ENCODE results near the gene ARID3A. TPM values are rescaled to one million over a fixed set of nuclear protein-coding genes. Genes with fewer than 3 reads are reported as not detected.

ARID3A gene
- total RNA-seq, 2 experiments from 2014 or later = 9.9 to 21.6 TPM

DNA sequence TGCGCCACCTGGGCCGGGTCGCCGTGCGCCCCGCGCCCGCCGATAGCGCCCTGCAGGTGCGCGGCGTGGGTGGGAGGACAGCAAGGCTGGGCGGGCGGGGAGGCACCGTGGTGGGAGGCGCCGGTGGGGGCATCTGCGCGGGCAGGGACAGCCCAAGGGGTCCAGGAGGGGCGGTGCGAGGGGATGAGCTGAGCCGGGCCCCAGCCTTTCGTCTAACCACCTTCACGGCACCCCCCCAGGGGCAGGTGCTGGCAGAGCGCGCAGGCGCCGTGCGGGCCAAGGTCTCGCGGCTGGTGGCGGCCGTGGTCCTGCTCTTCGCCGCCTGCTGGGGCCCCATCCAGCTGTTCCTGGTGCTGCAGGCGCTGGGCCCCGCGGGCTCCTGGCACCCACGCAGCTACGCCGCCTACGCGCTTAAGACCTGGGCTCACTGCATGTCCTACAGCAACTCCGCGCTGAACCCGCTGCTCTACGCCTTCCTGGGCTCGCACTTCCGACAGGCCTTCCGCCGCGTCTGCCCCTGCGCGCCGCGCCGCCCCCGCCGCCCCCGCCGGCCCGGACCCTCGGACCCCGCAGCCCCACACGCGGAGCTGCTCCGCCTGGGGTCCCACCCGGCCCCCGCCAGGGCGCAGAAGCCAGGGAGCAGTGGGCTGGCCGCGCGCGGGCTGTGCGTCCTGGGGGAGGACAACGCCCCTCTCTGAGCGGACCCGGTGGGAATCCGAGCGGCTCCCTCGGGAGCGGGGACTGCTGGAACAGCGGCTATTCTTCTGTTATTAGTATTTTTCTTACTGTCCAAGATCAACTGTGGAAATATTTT is 5.6 kb upstream of the ARID3A start:
- CTCF ChIA-PET (ENCODE audit: unreplicated experiment) = no interaction called here
- TF ChIP-seq EZH2phosphoT487 (IDR thresholded peaks at IDR 0.05; ENCODE audit: borderline replicate concordance, low read depth, low read length) = no peak
- no peak for TF ChIP-seq CTCF (conservative IDR thresholded peaks at IDR 0.05; ENCODE audit: low read length)
- BruUV-seq (replicated peaks) = no TSS peak
- no peaks in the 10 kb centered on the region for H4K20me1 ChIP-seq (ENCODE audit: insufficient read depth, low read length)
- no peaks in the 10 kb centered on the region for H3K9me2 ChIP-seq (ENCODE audit: insufficient read depth, low read length)
- POLR2A ChIA-PET = no interaction called here
- no peaks in the 10 kb centered on the region for H3K36me3 ChIP-seq (ENCODE audit: insufficient read depth, low read length)
- H3K4me1 ChIP-seq (ENCODE audit: insufficient read depth, low read length, poor library complexity, severe bottlenecking) = peaks cover 18% of the 10 kb centered on the region
- H2AFZ ChIP-seq (ENCODE audit: low read length) = no peak overlapping the region
- H3K27ac ChIP-seq (ENCODE audit: low read depth, low read length, poor library complexity, severe bottlenecking) = no peak overlapping the region
- no peaks in the 10 kb centered on the region for H3K9me3 ChIP-seq (ENCODE audit: low read length)
- intact Hi-C loops (cut with micrococcal nuclease; ENCODE audit: unreplicated experiment) = no loop called here
- no peaks in the 10 kb centered on the region for H3K79me2 ChIP-seq (ENCODE audit: insufficient read depth, low read depth, low read length)
- DNase-seq (ENCODE audit: low spot score) = no peak
- H3K4me2 ChIP-seq (ENCODE audit: low read length) = no peak overlapping the region
- H3K4me3 ChIP-seq (ENCODE audit: low read depth, low read length, poor library complexity, severe bottlenecking) = no peak overlapping the region

- H3K27ac ChIP-seq (ENCODE audit: low read depth, low read length, poor library complexity, severe bottlenecking) = peak overlapping the region; percentile 49
- H4K20me1 ChIP-seq (ENCODE audit: insufficient read depth, low read length) = no peaks in the 10 kb centered on the region
- no peaks in the 10 kb centered on the region for H3K79me2 ChIP-seq (ENCODE audit: insufficient read depth, low read depth, low read length)
- H3K9me2 ChIP-seq (ENCODE audit: insufficient read depth, low read length) = no peaks in the 10 kb centered on the region
- H3K4me2 ChIP-seq (ENCODE audit: low read length) = peak overlapping the region; percentile 99
- POLR2A ChIA-PET = interaction anchor here (2.5 kb wide), 1 partner anchor 60 kb away, joined by 7 read pairs; the partner anchor contains the start of gene WDR18
- no TSS peak for BruUV-seq (replicated peaks)
- peak overlapping the region; percentile 91 for H3K4me3 ChIP-seq (ENCODE audit: low read depth, low read length, poor library complexity, severe bottlenecking)
- no peaks in the 10 kb centered on the region for H3K36me3 ChIP-seq (ENCODE audit: insufficient read depth, low read length)
- CTCF ChIA-PET (ENCODE audit: unreplicated experiment) = no interaction called here
- peak overlapping the region; percentile 62 for H2AFZ ChIP-seq (ENCODE audit: low read length)
- no peak for TF ChIP-seq CTCF (conservative IDR thresholded peaks at IDR 0.05; ENCODE audit: low read length)
- TF ChIP-seq EZH2phosphoT487 (IDR thresholded peaks at IDR 0.05; ENCODE audit: borderline replicate concordance, low read depth, low read length) = no peak
- DNase-seq (ENCODE audit: low spot score) = no peak
- intact Hi-C loops (cut with micrococcal nuclease; ENCODE audit: unreplicated experiment) = loop anchor here (1.0 to 2.0 kb wide), 2 partner anchors 22 to 60 kb away; partner anchors contain the start of gene WDR18
- H3K4me1 ChIP-seq (ENCODE audit: insufficient read depth, low read length, poor library complexity, severe bottlenecking) = peaks cover 21% of the 10 kb centered on the region
- H3K9me3 ChIP-seq (ENCODE audit: low read length) = no peaks in the 10 kb centered on the region
Observed at GRCh38 chr19:924553-925086, 1.2 kb upstream of the ARID3A start.
